CD4-positive, alpha-beta T cell treated with Interleukin-2 at 100 ng/mL for 4 hours (primary cell): ENCODE measurements around the gene LIMS2.

Source experiments
- DNase-seq: peaks from one replicate; pipeline ENCODE4 v3.0.0-alpha.2; 2020; ENCODE audit warnings: low spot score

Gene LIMS2

GRCh38 chr2:127675331-127676261, at the start of gene LIMS2:
Gene LIMS2, minus strand, starts transcription at chr2:127675530. Its CDS starts 506 bp downstream, at chr2:127675024.
- no peak for DNase-seq

- no peak for DNase-seq
Measured at GRCh38 chr2:127722807-127723206, 47.5 kb upstream of the LIMS2 start.

- DNase-seq, result no peak
Measured at GRCh38 chr2:127721978-127722355, 46.6 kb upstream of the LIMS2 start.

- DNase-seq, result no peak
Measured at GRCh38 chr2:127721311-127721977, 46.1 kb upstream of the LIMS2 start.

GRCh38 chr2:127719301-127720218, 44.2 kb upstream of the LIMS2 start:
- no peak for DNase-seq

- DNase-seq, result no peak
Measured at GRCh38 chr2:127718271-127718670, 42.9 kb upstream of the LIMS2 start.

GRCh38 chr2:127715778-127716449, 40.6 kb upstream of the LIMS2 start:
- no peak for DNase-seq

GRCh38 chr2:127713562-127713961, 38.2 kb upstream of the LIMS2 start:
- DNase-seq, result no peak

- no peak for DNase-seq
Measured at GRCh38 chr2:127712999-127713398, 37.7 kb upstream of the LIMS2 start.

GRCh38 chr2:127709336-127709735, 34.0 kb upstream of the LIMS2 start:
- no peak for DNase-seq

GRCh38 chr2:127707890-127708648, 32.7 kb upstream of the LIMS2 start:
- DNase-seq, result no peak

GRCh38 chr2:127706215-127706990, 31.1 kb upstream of the LIMS2 start:
- no peak for DNase-seq

- DNase-seq, result no peak
Measured at GRCh38 chr2:127705391-127706065, 30.2 kb upstream of the LIMS2 start.

- DNase-seq, result no peak
Measured at GRCh38 chr2:127704641-127705390, 29.5 kb upstream of the LIMS2 start.

- no peak for DNase-seq
Measured at GRCh38 chr2:127703282-127703681, 28.0 kb upstream of the LIMS2 start.

- DNase-seq, result no peak
Measured at GRCh38 chr2:127702395-127703009, 27.2 kb upstream of the LIMS2 start.

- peak; percentile 80 for DNase-seq
Measured at GRCh38 chr2:127701651-127702394, 26.5 kb upstream of the LIMS2 start.
